IMR-90 (cell line): ENCODE results near the gene ARSJ. TPM values are rescaled to one million over a fixed set of nuclear protein-coding genes. Genes with fewer than 3 reads are reported as not detected.
A peak's percentile ranks its signal among the peaks of the same experiment; 100 is the strongest.

Experiments used
- ATAC-seq: fragments of 200-7000 bp; cut with Tn5 transposase; 2 replicates; pipeline ENCODE4 v1.9.1; 2020; ENCODE audit warnings: low read depth, mild to moderate bottlenecking, moderate library complexity
- BruUV-seq: library from RNA; stranded (reverse); fragments of 400-500 nt; replicated peaks from 2 replicates; lab custom pipeline; 2021; lab: Mats Ljungman, UMichigan
- CTCF ChIA-PET: fragments of 300-600 bp; formaldehyde crosslinking; extraction: SDS; loops from one replicate; lab custom pipeline; 2021; ENCODE audit warnings: antibody characterized with exemption; lab: Yijun Ruan, JAX
- POLR2A ChIA-PET: fragments of 300-600 bp; sonication (Branson Sonifier 250); formaldehyde crosslinking; loops from one replicate; lab custom pipeline; 2022; ENCODE audit warnings: antibody characterized with exemption; ENCODE audit not compliant: unreplicated experiment; lab: Charles Lee
- DNase-seq: peaks from one replicate; pipeline ENCODE4 v3.0.0; 2013
- H2AFZ ChIP-seq: replicated peaks from 2 replicates; pipeline ENCODE3; 2013; ENCODE audit warnings: low read length, mild to moderate bottlenecking; ENCODE audit not compliant: poor library complexity
- H2AK5ac ChIP-seq: 2 replicates; pipeline ENCODE4 v1.6.1; 2013; ENCODE audit warnings: low read depth, low read length, inconsistent platforms
- H2AK9ac ChIP-seq: replicated peaks from 2 replicates; pipeline ENCODE3; 2013; ENCODE audit warnings: mild to moderate bottlenecking, low read depth, low read length, moderate library complexity; ENCODE audit not compliant: poor library complexity
- H2BK120ac ChIP-seq: 2 replicates; pipeline ENCODE4 v1.6.1; 2013; ENCODE audit warnings: low read depth, low read length, inconsistent platforms
- H2BK15ac ChIP-seq: 3 replicates; pipeline ENCODE4 v1.6.1; 2013; ENCODE audit warnings: low read depth, low read length, inconsistent platforms
- H2BK20ac ChIP-seq: 2 replicates; pipeline ENCODE4 v1.6.1; 2013; ENCODE audit warnings: low read depth, mild to moderate bottlenecking, inconsistent platforms, low read length, moderate library complexity
- H2BK5ac ChIP-seq: 2 replicates; pipeline ENCODE4 v1.6.1; 2013; ENCODE audit warnings: mild to moderate bottlenecking, low read depth, low read length, inconsistent platforms; ENCODE audit not compliant: poor library complexity, severe bottlenecking
- H3K14ac ChIP-seq: replicated peaks from 2 replicates; pipeline ENCODE4 v1.6.1; 2013; ENCODE audit warnings: low read depth, low read length, inconsistent platforms
- H3K18ac ChIP-seq: 2 replicates; pipeline ENCODE4 v1.6.1; 2013; ENCODE audit warnings: low read depth, low read length, control low read depth
- H3K23ac ChIP-seq: 2 replicates; pipeline ENCODE4 v1.6.1; 2013; ENCODE audit warnings: low read depth, low read length, inconsistent platforms
- H3K27ac ChIP-seq: 2 replicates; pipeline ENCODE4 v1.5.1; 2013; ENCODE audit warnings: mild to moderate bottlenecking, control low read depth, low read length; ENCODE audit not compliant: insufficient read depth
- H3K27me3 ChIP-seq: 2 replicates; pipeline ENCODE4 v1.6.1; 2013; ENCODE audit warnings: low read length; ENCODE audit not compliant: control insufficient read depth, insufficient read depth
- H3K36me3 ChIP-seq: 2 replicates; pipeline ENCODE4 v1.6.1; 2013; ENCODE audit warnings: low read length, mixed read lengths; ENCODE audit not compliant: control insufficient read depth, insufficient read depth
- H3K4ac ChIP-seq: 2 replicates; pipeline ENCODE4 v1.6.1; 2013; ENCODE audit warnings: low read depth, low read length, inconsistent platforms
- H3K4me1 ChIP-seq: 2 replicates; pipeline ENCODE4 v1.6.1; 2013; ENCODE audit warnings: low read length, mixed read lengths; ENCODE audit not compliant: control insufficient read depth, insufficient read depth
- H3K4me2 ChIP-seq: 2 replicates; pipeline ENCODE4 v1.6.1; 2013; ENCODE audit warnings: low read depth, mild to moderate bottlenecking, control low read depth, low read length, moderate library complexity
- H3K4me3 ChIP-seq: 2 replicates; pipeline ENCODE4 v1.5.1; 2013; ENCODE audit warnings: low read depth, mild to moderate bottlenecking, control low read depth, low read length, moderate library complexity; ENCODE audit not compliant: insufficient read depth
- H3K56ac ChIP-seq: 2 replicates; pipeline ENCODE4 v1.6.1; 2013; ENCODE audit warnings: low read length, inconsistent platforms; ENCODE audit not compliant: insufficient read depth; ENCODE audit errors: extremely low read depth
- H3K79me1 ChIP-seq, 2 experiments: 2 replicates each; pipeline ENCODE4 v1.6.1; 2013; ENCODE audit warnings: low read length in 2 of 2, inconsistent platforms in 1 of 2, low read depth in 1 of 2
- H3K9ac ChIP-seq: 2 replicates; pipeline ENCODE4 v1.6.1; 2013; ENCODE audit warnings: low read depth, low read length, control low read depth
- H3K9me1 ChIP-seq: 2 replicates; pipeline ENCODE4 v1.6.1; 2013; ENCODE audit warnings: low read length, inconsistent platforms; ENCODE audit not compliant: insufficient read depth
- H3K9me3 ChIP-seq: 2 replicates; pipeline ENCODE4 v1.6.1; 2013; ENCODE audit warnings: low read length; ENCODE audit not compliant: control insufficient read depth, insufficient read depth
- H4K20me1 ChIP-seq: 2 replicates; pipeline ENCODE4 v1.6.1; 2013; ENCODE audit warnings: low read length, inconsistent platforms; ENCODE audit not compliant: insufficient read depth
- H4K5ac ChIP-seq: 2 replicates; pipeline ENCODE4 v1.6.1; 2013; ENCODE audit warnings: mild to moderate bottlenecking, low read depth, low read length, control low read depth
- H4K8ac ChIP-seq, 2 experiments: 2 replicates each; pipeline ENCODE4 v1.6.1; 2013; ENCODE audit warnings: low read depth in 2 of 2, low read length in 2 of 2, control low read depth in 1 of 2, inconsistent platforms in 1 of 2
- H4K91ac ChIP-seq: 2 replicates; pipeline ENCODE4 v1.6.1; 2013; ENCODE audit warnings: low read depth, low read length, inconsistent platforms; ENCODE audit not compliant: insufficient read depth
- CEBPB ChIP-seq: IDR thresholded peaks from 2 replicates; pipeline ENCODE4 v1.6.1; 2012; ENCODE audit warnings: low read depth, low read length, improper control_type of control experiment
- USF2 ChIP-seq: fragments of 150-350 bp; IDR thresholded peaks from 2 replicates; pipeline ENCODE4 v1.6.1; 2017; ENCODE audit warnings: mild to moderate bottlenecking, antibody characterized with exemption, low read length, low read depth
- WGBS, 2 experiments: methylation state at CpG; one replicate each; pipeline versions ENCODE4 v1.1.5 to v1.1.7; 2013; ENCODE audit warnings: missing lambda C conversion rate in 2 of 2; ENCODE audit not compliant: insufficient read length in 1 of 2; ENCODE audit errors: extremely low coverage in 2 of 2; 5-methylcytosine and 5-hydroxymethylcytosine counted together
- dilution Hi-C: fragments of 300-500 bp; cut with HindIII; formaldehyde crosslinking; loops from one replicate; pipeline ENCODE4 v1.14.3; 2018; ENCODE audit warnings: low sequenced_read_pairs; ENCODE audit not compliant: unreplicated experiment
- in situ Hi-C: fragments of 300-500 bp; cut with MboI; formaldehyde crosslinking; loops from 3 replicates; pipeline ENCODE4 v1.14.3; 2019; ENCODE audit warnings: low sequenced_read_pairs, inconsistent platforms, mixed read lengths
- intact Hi-C: fragments of 100-400 bp; cut with micrococcal nuclease; formaldehyde crosslinking; loops from 2 replicates; pipeline ENCODE4 v1.10.0; 2022
- polyA plus RNA-seq, 3 experiments: library from polyadenylated mRNA; depleted of rRNA; stranded (reverse); fragments of >200 nt; gene quantifications; 2 replicates each; pipeline ENCODE4 v1.2.3, GENCODE V29; 2012; ENCODE audit warnings: low replicate concordance in 1 of 3
- total RNA-seq: library from RNA; depleted of rRNA; stranded (reverse); fragments of >200 nt; gene quantifications from 2 replicates; pipeline ENCODE4 v1.2.3, GENCODE V29; 2012

ARSJ gene
- total and polyA plus RNA-seq, 2 of the 4 experiments (the other 2 are of a cell fraction): 47.7 to 143 TPM

- CTCF ChIA-PET: no interaction called here
- BruUV-seq: no TSS peak
These were observed 2.1 kb upstream of the ARSJ start for GRCh38 chr4:113981591-113981990.

More at GRCh38 chr4:113981591-113981990, 2.1 kb upstream of the ARSJ start:
- Histone ChIP-seq H3K56ac (0 out of 2 replicates have a peak overlapping the region, but pooled peaks have one; percentile 21), H3K14ac (peak overlapping the region; percentile 47), H4K20me1 (no peaks in the 10 kb centered on the region; the same call in 1 of the 2 replicates), H3K18ac (peak overlapping the region; percentile 81; the same call in 1 of the 2 replicates), H3K79me1 (peaks cover 5 to 12% of the 10 kb centered on the region in 2 experiments; a peak in 3 of 4 replicates), H3K9ac (no peak overlapping the region), H2AK5ac (no peak overlapping the region), H3K4me2 (peak overlapping the region; percentile 18; the same call in 1 of the 2 replicates), H4K8ac (no peak overlapping the region), H3K23ac (no peak overlapping the region), H3K4ac (peak overlapping the region; percentile 88; the same call in 1 of the 2 replicates), H3K27ac (peak overlapping the region; percentile 74; the same call in 1 of the 2 replicates), H4K91ac (no peak overlapping the region), H3K4me3 (no peak overlapping the region), H2AK9ac (no peak overlapping the region), H4K5ac (no peak overlapping the region), H3K36me3 (no peaks in the 10 kb centered on the region), H3K9me1 (peaks cover 4% of the 10 kb centered on the region; the same call in 1 of the 2 replicates), H3K9me3 (no peaks in the 10 kb centered on the region), H3K27me3 (no peaks in the 10 kb centered on the region), H2BK120ac (no peak overlapping the region), H2AFZ (no peak overlapping the region), H3K4me1 (peaks cover 8% of the 10 kb centered on the region), H2BK15ac (no peak overlapping the region), H2BK5ac (peak overlapping the region; percentile 96), H2BK20ac (no peak overlapping the region)
- in situ Hi-C loops (no loop called here), intact Hi-C loops (no loop called here), dilution Hi-C loops (no loop called here)
- ATAC-seq: no peak
- POLR2A ChIA-PET: no interaction called here
- no CpG with 5 or more reads among the region's 2 CpGs for WGBS, 2 experiments
- DNase-seq: peak; percentile 53
- TF ChIP-seq USF2 (no peak), CEBPB (peak; percentile 92)
